ENCODE measurements around the gene SELENON.

GRCh38 chr1:25829046-25829445, 29.1 kb downstream of the SELENON start:
- TF ChIP-seq YY1 (IDR thresholded peaks at IDR 0.05) (no peak), CTCF (IDR thresholded peaks at IDR 0.05; ENCODE audit: low read depth, low read length, missing input control) (no peak), JUND (IDR thresholded peaks at IDR 0.05) (no peak), TAF1 (conservative IDR thresholded peaks at IDR 0.05) (no peak), REST (IDR thresholded peaks at IDR 0.05) (no peak), SP1 (IDR thresholded peaks at IDR 0.05) (no peak), FOXA1 (IDR thresholded peaks at IDR 0.05) (no peak), RAD21 (IDR thresholded peaks at IDR 0.05) (no peak), MAX (IDR thresholded peaks at IDR 0.05) (no peak), EGR1 (IDR thresholded peaks at IDR 0.05; ENCODE audit: low read depth in 2 of 2) (no peak), GABPA (IDR thresholded peaks at IDR 0.05 in 1 of 2, conservative IDR thresholded peaks at IDR 0.05 in 1 of 2) (no peak), RXRA (IDR thresholded peaks at IDR 0.05) (no peak)
- TF ChIP-seq, protein P1, sequence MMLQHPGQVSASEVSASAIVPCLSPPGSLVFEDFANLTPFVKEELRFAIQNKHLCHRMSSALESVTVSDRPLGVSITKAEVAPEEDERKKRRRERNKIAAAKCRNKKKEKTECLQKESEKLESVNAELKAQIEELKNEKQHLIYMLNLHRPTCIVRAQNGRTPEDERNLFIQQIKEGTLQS (IDR thresholded peaks at IDR 0.05) = no peak

Data from liver (tissue), 3 donors.